ENCODE results near the gene GYPC. TPM values are rescaled to one million over a fixed set of nuclear protein-coding genes. Genes with fewer than 3 reads are reported as not detected.

Gene GYPC
- polyA plus RNA-seq, 1 experiment = 236 TPM

DNA sequence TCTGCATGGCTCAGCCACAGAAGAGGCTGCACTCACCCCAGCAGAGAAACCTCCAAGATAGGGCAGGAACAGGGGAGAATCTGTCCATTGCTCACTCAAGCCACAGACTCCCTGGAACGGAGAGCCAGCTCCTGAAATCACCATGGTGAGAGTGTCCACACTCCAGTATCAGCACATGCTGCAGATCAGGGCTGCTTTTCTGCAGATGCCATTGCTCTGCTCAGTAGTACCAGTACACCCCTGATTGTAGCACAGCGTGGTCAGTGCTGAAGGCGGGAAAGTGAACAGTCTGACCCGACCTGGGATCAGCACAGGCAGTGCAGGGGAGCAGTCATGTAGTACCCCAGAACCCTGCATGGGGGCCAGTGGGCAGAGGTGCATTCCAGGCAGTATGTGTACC is 73.9 kb downstream of the GYPC start:
- no peak for DNase-seq (ENCODE audit: low read depth)
- Histone ChIP-seq H3K36me3 (ENCODE audit: control insufficient read depth, insufficient read depth, low read length) (no peaks in the 10 kb centered on the region), H3K27me3 (ENCODE audit: control insufficient read depth, insufficient read depth, low read length) (no peaks in the 10 kb centered on the region), H3K4me3 (ENCODE audit: low read depth, low read length) (no peak overlapping the region)
- no peak for TF ChIP-seq CTCF (IDR thresholded peaks at IDR 0.05; ENCODE audit: insufficient read depth, low read depth, low read length)
- ChIA-PET POLR2A (no interaction called here), CTCF (interaction anchor here (1.2 kb wide), 1 partner anchor 242 kb away, joined by 3 read pairs; no protein-coding TSS in a partner anchor)

DNA sequence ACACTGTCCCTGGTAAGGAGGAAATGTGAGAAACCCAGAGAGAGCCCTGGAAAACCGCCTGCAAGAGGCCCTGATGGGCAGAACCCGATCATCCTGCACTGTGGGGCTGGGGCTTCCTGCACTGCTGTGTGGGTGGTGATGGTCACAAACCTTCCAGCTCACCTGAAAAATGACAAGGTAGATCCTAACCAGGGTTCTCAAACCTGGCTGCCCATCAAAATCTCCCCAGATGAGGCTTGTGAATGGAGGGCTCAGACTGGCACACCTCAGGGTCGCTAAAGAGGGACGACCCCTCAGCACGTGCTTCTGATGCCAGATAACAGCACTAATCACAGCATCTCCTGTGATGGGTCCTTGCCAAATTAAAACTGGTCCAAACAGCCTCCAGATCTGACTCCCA is 74.7 kb downstream of the GYPC start:
- DNase-seq (ENCODE audit: low read depth) = no peak
- no peak for TF ChIP-seq CTCF (IDR thresholded peaks at IDR 0.05; ENCODE audit: insufficient read depth, low read depth, low read length)
- Histone ChIP-seq H3K4me3 (ENCODE audit: low read depth, low read length) (no peak overlapping the region), H3K36me3 (ENCODE audit: control insufficient read depth, insufficient read depth, low read length) (no peaks in the 10 kb centered on the region), H3K27me3 (ENCODE audit: control insufficient read depth, insufficient read depth, low read length) (no peaks in the 10 kb centered on the region)
- ChIA-PET POLR2A (no interaction called here), CTCF (interaction anchor here (1.2 kb wide), 1 partner anchor 241 kb away, joined by 3 read pairs; no protein-coding TSS in a partner anchor)

DNA sequence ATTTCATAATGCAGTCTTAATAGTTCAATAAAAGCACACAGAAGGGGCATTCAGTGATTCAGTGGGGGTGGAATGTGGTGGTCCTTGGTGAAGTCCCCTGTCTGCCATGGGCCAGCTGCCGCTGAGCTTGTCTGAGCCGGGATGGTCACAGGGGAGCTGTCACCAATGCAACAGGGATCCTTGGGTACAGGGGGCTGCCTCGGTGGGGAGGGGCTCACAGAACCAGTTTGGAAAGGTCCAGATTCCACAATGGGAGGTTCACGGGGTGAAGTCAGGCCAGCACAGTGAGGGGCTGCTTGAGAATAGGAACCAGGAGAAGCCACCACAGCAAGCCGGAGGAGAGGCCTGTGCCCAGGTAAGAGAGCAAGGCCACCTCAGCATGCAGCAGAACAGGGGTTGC is 75.4 kb downstream of the GYPC start:
- Histone ChIP-seq H3K4me3 (ENCODE audit: low read depth, low read length) (no peak overlapping the region), H3K27me3 (ENCODE audit: control insufficient read depth, insufficient read depth, low read length) (no peaks in the 10 kb centered on the region), H3K36me3 (ENCODE audit: control insufficient read depth, insufficient read depth, low read length) (no peaks in the 10 kb centered on the region)
- CTCF ChIA-PET = no interaction called here
- TF ChIP-seq CTCF (IDR thresholded peaks at IDR 0.05; ENCODE audit: insufficient read depth, low read depth, low read length) = no peak
- DNase-seq (ENCODE audit: low read depth) = no peak
- POLR2A ChIA-PET = no interaction called here

- Histone ChIP-seq H3K36me3 (ENCODE audit: control insufficient read depth, insufficient read depth, low read length) (no peaks in the 10 kb centered on the region), H3K27me3 (ENCODE audit: control insufficient read depth, insufficient read depth, low read length) (no peaks in the 10 kb centered on the region), H3K4me3 (ENCODE audit: low read depth, low read length) (no peak overlapping the region)
- no peak for TF ChIP-seq CTCF (IDR thresholded peaks at IDR 0.05; ENCODE audit: insufficient read depth, low read depth, low read length)
- ChIA-PET CTCF (no interaction called here), POLR2A (no interaction called here)
- no peak for DNase-seq (ENCODE audit: low read depth)
Measured at GRCh38 chr2:126732682-126733245, 76.8 kb downstream of the GYPC start.

DNA sequence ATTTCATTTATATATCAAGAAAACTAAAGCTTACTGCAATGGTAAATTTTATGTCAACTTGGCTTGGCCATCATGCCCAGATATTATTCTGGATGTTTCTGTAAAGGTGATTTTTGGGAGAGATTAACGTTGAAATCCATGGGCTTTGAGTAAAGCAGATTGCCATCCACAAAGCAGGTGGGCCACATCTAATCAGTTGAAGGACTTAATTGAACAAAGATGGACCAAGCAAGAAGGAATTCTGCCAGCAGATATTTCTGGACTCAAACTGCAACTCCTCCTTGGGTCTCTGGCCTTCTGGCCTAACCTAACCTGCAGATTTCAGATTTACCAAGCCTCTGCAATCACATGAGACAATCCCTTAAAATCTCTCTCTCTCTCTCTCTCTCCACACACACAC is 77.8 kb downstream of the GYPC start:
- POLR2A ChIA-PET = no interaction called here
- DNase-seq (ENCODE audit: low read depth) = no peak
- Histone ChIP-seq H3K36me3 (ENCODE audit: control insufficient read depth, insufficient read depth, low read length) (no peaks in the 10 kb centered on the region), H3K27me3 (ENCODE audit: control insufficient read depth, insufficient read depth, low read length) (no peaks in the 10 kb centered on the region), H3K4me3 (ENCODE audit: low read depth, low read length) (no peak overlapping the region)
- TF ChIP-seq CTCF (IDR thresholded peaks at IDR 0.05; ENCODE audit: insufficient read depth, low read depth, low read length) = no peak
- CTCF ChIA-PET = no interaction called here
